ENCODE measurements around the gene PCDHGB5. TPM values are rescaled to one million over a fixed set of nuclear protein-coding genes. Genes with fewer than 3 reads are reported as not detected.
"Not testable (repeated sequence)": the region's sequence is repeated elsewhere in the genome, so short reads cannot be mapped to it uniquely, and the experiment has no call there.

The PCDHGB5 gene
- polyA plus RNA-seq, 3 donors from 2014 or later = 0.36 to 2.1 (median 2.0) TPM

DNA sequence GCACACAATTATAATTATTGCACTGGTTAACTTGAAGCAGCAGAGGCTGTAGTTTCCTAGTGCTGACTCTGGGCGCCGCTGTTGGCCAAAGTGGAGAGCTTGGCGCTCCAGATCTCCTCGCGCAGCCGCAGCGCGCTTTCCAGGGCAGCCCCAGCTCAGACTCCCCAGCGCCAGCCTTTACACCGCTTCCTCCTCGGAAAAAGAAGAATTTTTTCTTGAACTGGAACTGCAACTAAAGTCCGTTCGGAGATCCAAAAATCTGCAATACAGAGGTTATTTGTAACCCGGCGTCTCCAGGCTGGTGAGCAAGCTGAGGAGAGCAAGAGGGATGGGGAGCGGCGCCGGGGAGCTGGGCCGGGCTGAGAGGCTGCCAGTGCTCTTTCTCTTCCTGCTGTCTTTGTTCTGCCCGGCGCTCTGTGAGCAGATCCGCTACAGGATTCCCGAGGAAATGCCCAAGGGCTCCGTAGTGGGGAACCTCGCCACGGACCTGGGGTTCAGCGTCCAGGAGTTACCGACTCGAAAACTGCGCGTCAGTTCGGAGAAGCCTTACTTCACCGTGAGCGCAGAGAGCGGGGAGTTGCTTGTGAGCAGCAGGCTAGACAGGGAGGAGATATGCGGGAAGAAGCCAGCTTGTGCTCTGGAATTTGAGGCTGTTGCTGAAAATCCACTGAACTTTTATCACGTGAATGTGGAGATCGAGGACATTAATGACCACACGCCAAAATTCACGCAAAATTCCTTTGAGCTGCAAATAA is 10.0 kb upstream of the PCDHGB5 start, which contains the start of gene PCDHGB4:
TSS of gene PCDHGB4 (plus strand) at position 142 of the 755 bp plus-strand sequence. CDS start at position 329, 187 bp downstream.
- DNase-seq = peak in 1 of 3 donors; percentile 25

GRCh38 chr5:141388661-141389060 is 9.1 kb upstream of the PCDHGB5 start:
- Mint-ChIP-seq H3K27ac (no peak overlapping the region), H3K27me3 (ENCODE audit: low read depth in 3 of 3) (peaks cover 20 to 45% (median 32%) of the 10 kb centered on the region in 3 donors), H3K9me3 (peaks cover 20 to 61% (median 27%) of the 10 kb centered on the region in 6 donors), H3K4me1 (peaks cover 5% of the 10 kb centered on the region in 2 donors), H3K36me3 (peaks cover 8 to 12% (median 8%) of the 10 kb centered on the region in 3 donors), H3K4me3 (peak overlapping the region in 2 of 5 donors; percentile 6 to 17)
- DNase-seq = no peak

More for the DNA sequence above, 10.0 kb upstream of the PCDHGB5 start, which contains the start of gene PCDHGB4:
- H3K4me1 Mint-ChIP-seq, H3K27ac Mint-ChIP-seq: not testable (repeated sequence)
- Mint-ChIP-seq H3K27me3 (ENCODE audit: low read depth in 3 of 3) (peaks cover 19 to 45% (median 42%) of the 10 kb centered on the region in 3 donors), H3K4me3 (peak within 1 kb of the TSS; percentile 9 to 61 (median 49)), H3K9me3 (peaks cover 15 to 61% (median 28%) of the 10 kb centered on the region in 6 donors), H3K36me3 (peaks cover 8 to 12% (median 8%) of the 10 kb centered on the region in 3 donors)

DNA sequence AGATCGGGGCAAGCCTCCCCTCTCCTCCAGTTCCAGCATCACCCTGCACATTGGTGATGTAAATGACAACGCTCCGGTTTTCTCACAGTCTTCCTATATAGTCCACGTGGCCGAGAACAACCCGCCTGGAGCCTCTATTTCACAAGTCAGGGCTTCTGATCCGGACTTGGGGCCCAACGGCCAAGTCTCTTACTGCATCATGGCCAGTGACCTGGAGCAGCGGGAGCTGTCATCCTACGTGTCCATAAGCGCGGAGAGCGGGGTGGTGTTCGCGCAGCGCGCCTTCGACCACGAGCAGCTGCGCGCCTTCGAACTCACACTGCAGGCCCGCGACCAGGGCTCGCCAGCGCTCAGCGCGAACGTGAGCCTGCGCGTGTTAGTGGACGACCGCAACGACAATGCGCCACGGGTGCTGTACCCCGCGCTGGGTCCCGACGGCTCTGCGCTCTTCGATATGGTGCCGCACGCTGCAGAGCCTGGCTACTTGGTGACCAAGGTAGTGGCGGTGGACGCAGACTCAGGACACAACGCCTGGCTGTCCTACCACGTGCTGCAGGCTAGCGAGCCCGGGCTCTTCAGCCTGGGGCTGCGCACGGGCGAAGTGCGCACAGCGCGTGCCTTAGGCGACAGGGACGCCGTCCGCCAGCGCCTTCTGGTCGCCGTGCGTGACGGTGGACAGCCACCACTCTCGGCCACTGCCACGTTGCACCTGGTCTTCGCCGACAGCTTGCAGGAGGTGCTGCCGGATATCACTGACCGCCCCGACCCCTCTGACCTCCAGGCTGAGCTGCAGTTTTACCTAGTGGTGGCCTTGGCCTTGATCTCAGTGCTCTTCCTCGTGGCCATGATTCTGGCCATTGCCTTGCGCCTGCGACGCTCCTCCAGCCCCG is 8.3 kb upstream of the PCDHGB5 start:
- no peak for DNase-seq
- peaks cover 8 to 12% (median 8%) of the 10 kb centered on the region in 3 donors for H3K36me3 Mint-ChIP-seq
- peaks cover 15 to 61% (median 27%) of the 10 kb centered on the region in 6 donors for H3K9me3 Mint-ChIP-seq
- H3K27me3 Mint-ChIP-seq (ENCODE audit: low read depth in 3 of 3) = peaks cover 25 to 48% (median 37%) of the 10 kb centered on the region in 3 donors
- H3K27ac Mint-ChIP-seq = peak overlapping the region in 1 of 6 donors; percentile 76
- H3K4me3 Mint-ChIP-seq = no peak overlapping the region
- peaks cover 5% of the 10 kb centered on the region in 2 donors for H3K4me1 Mint-ChIP-seq

DNA sequence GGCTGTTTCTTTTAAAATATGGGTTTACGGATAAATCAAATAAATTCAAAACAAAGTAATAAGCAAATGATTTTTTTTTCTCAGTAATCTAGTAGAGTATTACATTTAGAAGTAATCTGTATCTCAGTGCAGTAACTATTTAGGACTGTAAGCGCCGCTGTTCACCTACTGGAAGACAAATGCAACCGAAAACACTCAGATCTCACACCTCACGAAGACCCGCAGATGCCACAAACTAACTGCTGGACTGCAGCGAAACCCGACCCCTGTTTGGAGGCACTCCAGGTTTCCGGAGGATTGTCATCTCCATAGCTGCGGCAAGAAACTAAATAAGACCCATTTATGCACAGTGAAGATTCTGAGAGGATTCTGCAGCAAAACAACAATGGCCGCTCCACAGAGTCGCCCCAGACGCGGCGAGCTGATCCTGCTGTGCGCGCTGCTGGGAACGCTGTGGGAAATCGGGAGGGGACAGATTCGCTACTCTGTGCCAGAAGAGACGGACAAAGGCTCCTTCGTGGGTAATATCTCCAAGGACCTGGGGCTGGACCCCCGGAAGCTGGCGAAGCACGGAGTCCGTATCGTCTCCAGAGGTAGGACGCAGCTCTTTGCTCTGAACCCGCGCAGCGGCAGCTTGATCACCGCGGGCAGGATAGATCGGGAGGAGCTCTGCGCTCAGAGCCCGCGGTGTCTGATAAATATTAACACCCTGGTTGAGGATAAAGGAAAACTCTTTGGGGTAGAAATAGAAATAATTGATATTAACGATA is 5.1 kb upstream of the PCDHGB5 start, which contains the start of gene PCDHGA8:
TSS of gene PCDHGA8 (plus strand) at position 205 of the 770 bp plus-strand sequence. CDS start at position 386, 181 bp downstream.
- H3K4me3 Mint-ChIP-seq = peak within 1 kb of the TSS in 4 of 5 donors; percentile 29 to 79 (median 60)
- peaks cover 5% of the 10 kb centered on the region in 2 donors for H3K4me1 Mint-ChIP-seq
- peak within 1 kb of the TSS in 1 of 6 donors; percentile 37 for H3K27ac Mint-ChIP-seq
- peak in 2 of 3 donors; percentile 10 to 39 for DNase-seq
- peaks cover 12 to 46% (median 22%) of the 10 kb centered on the region in 6 donors for H3K9me3 Mint-ChIP-seq
- peaks cover 26 to 61% (median 43%) of the 10 kb centered on the region in 3 donors for H3K27me3 Mint-ChIP-seq (ENCODE audit: low read depth in 3 of 3)
- H3K36me3 Mint-ChIP-seq = peaks cover 8 to 11% (median 8%) of the 10 kb centered on the region in 3 donors

- H3K27me3 Mint-ChIP-seq (ENCODE audit: low read depth in 3 of 3) = peaks cover 26 to 60% (median 43%) of the 10 kb centered on the region in 3 donors
- no peak overlapping the region for H3K27ac Mint-ChIP-seq
- no peak for DNase-seq
- H3K9me3 Mint-ChIP-seq = peaks cover 11 to 44% (median 21%) of the 10 kb centered on the region in 6 donors
- H3K36me3 Mint-ChIP-seq = peaks cover 7 to 11% (median 8%) of the 10 kb centered on the region in 3 donors
- H3K4me1 Mint-ChIP-seq = peaks cover 4 to 5% of the 10 kb centered on the region in 2 donors
- H3K4me3 Mint-ChIP-seq = no peak overlapping the region
Measured at GRCh38 chr5:141393267-141393666, 4.5 kb upstream of the PCDHGB5 start.

GRCh38 chr5:141394401-141395187 is 3.2 kb upstream of the PCDHGB5 start:
- DNase-seq, H3K36me3 Mint-ChIP-seq, H3K4me3 Mint-ChIP-seq, H3K27ac Mint-ChIP-seq, H3K4me1 Mint-ChIP-seq: not testable (repeated sequence)
- peaks cover 12 to 40% (median 18%) of the 10 kb centered on the region in 6 donors for H3K9me3 Mint-ChIP-seq
- peaks cover 33 to 61% (median 52%) of the 10 kb centered on the region in 3 donors for H3K27me3 Mint-ChIP-seq (ENCODE audit: low read depth in 3 of 3)

DNA sequence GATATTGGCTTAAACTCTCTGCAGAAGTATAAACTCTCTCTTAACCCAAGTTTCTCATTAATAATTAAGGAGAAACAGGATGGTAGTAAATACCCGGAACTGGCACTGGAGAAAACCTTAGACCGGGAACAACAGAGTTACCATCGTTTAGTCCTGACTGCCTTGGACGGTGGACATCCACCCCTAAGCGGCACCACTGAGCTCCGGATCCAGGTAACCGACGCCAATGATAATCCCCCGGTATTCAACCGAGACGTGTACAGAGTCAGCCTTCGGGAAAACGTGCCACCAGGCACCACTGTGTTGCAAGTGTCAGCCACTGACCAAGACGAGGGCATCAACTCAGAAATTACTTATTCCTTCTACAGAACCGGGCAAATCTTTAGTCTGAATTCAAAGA is 861 bp downstream of the PCDHGB5 start:
- DNase-seq = no peak
- Mint-ChIP-seq H3K27me3 (ENCODE audit: low read depth in 3 of 3) (peaks cover 38 to 54% (median 48%) of the 10 kb centered on the region in 3 donors), H3K36me3 (peaks cover 6 to 8% (median 7%) of the 10 kb centered on the region in 3 donors), H3K9me3 (peaks cover 8 to 27% (median 16%) of the 10 kb centered on the region in 6 donors), H3K27ac (no peak overlapping the region), H3K4me3 (peak overlapping the region in 2 of 5 donors; percentile 32 to 57), H3K4me1 (peaks cover 3 to 7% of the 10 kb centered on the region in 2 donors)

DNA sequence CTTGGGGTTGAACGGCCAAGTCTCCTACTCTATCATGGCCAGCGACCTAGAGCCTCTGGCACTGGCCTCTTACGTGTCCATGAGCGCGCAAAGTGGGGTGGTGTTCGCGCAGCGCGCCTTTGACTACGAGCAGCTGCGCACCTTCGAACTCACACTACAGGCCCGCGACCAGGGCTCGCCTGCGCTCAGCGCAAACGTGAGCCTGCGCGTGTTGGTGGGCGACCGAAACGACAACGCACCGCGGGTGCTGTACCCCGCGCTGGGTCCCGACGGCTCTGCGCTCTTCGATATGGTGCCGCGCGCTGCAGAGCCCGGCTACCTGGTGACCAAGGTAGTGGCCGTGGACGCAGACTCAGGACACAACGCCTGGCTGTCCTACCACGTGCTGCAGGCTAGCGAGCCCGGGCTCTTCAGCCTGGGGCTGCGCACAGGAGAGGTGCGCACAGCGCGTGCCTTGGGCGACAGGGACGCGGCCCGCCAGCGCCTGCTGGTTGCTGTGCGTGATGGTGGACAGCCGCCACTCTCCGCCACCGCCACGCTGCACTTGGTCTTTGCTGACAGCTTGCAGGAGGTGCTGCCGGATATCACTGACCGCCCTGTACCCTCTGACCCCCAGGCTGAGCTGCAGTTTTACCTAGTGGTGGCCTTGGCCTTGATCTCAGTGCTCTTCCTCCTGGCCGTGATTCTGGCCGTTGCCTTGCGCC is 2.0 kb downstream of the PCDHGB5 start:
- H3K27me3 Mint-ChIP-seq (ENCODE audit: low read depth in 3 of 3) = peaks cover 39 to 56% (median 48%) of the 10 kb centered on the region in 3 donors
- H3K4me3 Mint-ChIP-seq = peak overlapping the region in 1 of 5 donors; percentile 57
- H3K9me3 Mint-ChIP-seq = peaks cover 10 to 27% (median 13%) of the 10 kb centered on the region in 6 donors

DNA sequence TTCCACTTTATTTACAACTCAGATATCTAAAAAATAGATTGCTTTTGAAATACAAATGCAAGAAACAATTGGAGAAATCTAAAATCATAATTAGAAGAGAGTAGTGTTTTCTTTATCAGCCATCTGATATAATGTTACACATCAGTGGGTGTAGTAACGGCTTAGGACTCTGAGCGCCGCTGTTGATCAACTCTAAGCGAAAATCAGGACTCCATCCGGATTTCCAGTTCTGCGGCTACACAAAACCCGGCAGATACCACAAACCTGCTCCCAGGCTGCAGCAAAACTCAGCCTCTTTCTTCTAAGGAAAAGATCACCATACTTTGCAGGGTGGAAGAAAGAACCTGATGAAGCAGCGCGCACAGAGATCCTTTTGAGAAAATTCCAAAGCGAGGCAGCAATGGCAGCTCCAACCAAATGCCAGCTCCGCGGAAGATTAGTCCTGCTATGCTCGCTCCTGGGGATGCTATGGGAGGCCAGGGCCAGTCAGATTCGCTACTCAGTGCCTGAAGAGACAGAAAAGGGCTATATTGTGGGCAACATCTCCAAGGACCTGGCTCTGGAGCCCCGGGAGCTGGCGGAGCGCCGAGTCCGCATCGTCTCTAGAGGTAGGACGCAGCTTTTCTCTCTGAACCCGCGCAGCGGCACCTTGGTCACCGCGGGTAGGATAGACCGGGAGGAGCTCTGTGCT is 5.0 kb downstream of the PCDHGB5 start, which contains the start of gene PCDHGA9:
TSS of gene PCDHGA9 (plus strand) at position 226 of the 691 bp plus-strand sequence. CDS start at position 401, 175 bp downstream.
- peak in 2 of 3 donors; percentile 18 to 30 for DNase-seq
- no peak within 1 kb of the TSS for H3K27ac Mint-ChIP-seq
- H3K27me3 Mint-ChIP-seq (ENCODE audit: low read depth in 3 of 3) = peaks cover 40 to 44% (median 41%) of the 10 kb centered on the region in 3 donors
- peaks cover 9 to 26% (median 17%) of the 10 kb centered on the region in 6 donors for H3K9me3 Mint-ChIP-seq
- H3K36me3 Mint-ChIP-seq = peaks cover 4 to 10% (median 7%) of the 10 kb centered on the region in 3 donors
- H3K4me1 Mint-ChIP-seq = peaks cover 7 to 13% of the 10 kb centered on the region in 2 donors
- peak within 1 kb of the TSS; percentile 68 to 85 (median 72) for H3K4me3 Mint-ChIP-seq

More for the DNA sequence above, 2.0 kb downstream of the PCDHGB5 start:
- no peak overlapping the region for H3K27ac Mint-ChIP-seq
- H3K4me1 Mint-ChIP-seq = peaks cover 3 to 7% of the 10 kb centered on the region in 2 donors
- peaks cover 6 to 8% (median 7%) of the 10 kb centered on the region in 3 donors for H3K36me3 Mint-ChIP-seq
- no peak for DNase-seq

- H3K4me3 Mint-ChIP-seq = peak overlapping the region in 2 of 5 donors; percentile 41 to 85
Measured at GRCh38 chr5:141403387-141403786, 5.6 kb downstream of the PCDHGB5 start.

More at GRCh38 chr5:141403387-141403786, 5.6 kb downstream of the PCDHGB5 start:
- Mint-ChIP-seq H3K9me3 (peaks cover 9 to 33% (median 21%) of the 10 kb centered on the region in 6 donors), H3K4me1 (peaks cover 12 to 19% of the 10 kb centered on the region in 2 donors), H3K36me3 (peaks cover 4 to 10% (median 7%) of the 10 kb centered on the region in 3 donors), H3K27ac (no peak overlapping the region), H3K27me3 (ENCODE audit: low read depth in 3 of 3) (peaks cover 43 to 48% (median 45%) of the 10 kb centered on the region in 3 donors)
- DNase-seq = no peak

Data from immature natural killer cell (primary cell).